Measurements from ENCODE around the gene MRPL47. TPM values are rescaled to one million over a fixed set of nuclear protein-coding genes. Genes with fewer than 3 reads are reported as not detected.
A peak's percentile ranks its signal among the peaks of the same experiment; 100 is the strongest.

MRPL47 gene
- polyA plus RNA-seq, 1 donor (not counting 4 experiments of a cell fraction or from before 2014, with no cell fraction given): 80.8 TPM

DNA sequence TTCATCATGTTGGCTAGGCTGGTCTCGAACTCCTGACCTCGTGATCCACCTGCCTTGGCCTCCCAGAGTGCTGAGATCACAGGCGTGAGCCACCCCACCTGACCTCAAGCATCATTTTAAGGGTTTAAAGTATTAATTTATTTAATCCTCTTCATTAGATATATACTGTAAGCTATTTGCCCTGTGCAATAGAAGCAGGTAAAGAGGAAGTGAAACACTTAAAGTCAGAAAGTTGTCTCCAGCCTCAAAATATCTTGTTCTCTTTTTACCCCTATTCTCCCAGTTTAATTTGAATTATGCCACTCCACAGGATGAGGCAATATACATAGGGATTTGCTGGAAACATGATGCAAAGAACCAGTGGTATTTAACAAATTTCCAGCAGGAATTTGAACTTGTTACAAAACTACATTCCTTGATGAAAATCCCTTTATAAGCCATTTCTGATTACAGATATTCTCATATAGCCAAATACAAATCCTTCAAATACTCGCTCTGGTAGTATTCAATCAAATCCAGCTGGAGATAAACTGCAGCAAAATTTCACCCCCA is 2.2 kb upstream of the MRPL47 start:
- peaks cover 62% of the 10 kb centered on the region for H3K79me2 ChIP-seq (ENCODE audit: control insufficient read depth, insufficient read depth, low read length)
- dilution Hi-C loops (cut with MboI; ENCODE audit: extremely low pct_ligation_motif_present, low sequenced_read_pairs): no loop called here
- FAIRE-seq: no peak

DNA sequence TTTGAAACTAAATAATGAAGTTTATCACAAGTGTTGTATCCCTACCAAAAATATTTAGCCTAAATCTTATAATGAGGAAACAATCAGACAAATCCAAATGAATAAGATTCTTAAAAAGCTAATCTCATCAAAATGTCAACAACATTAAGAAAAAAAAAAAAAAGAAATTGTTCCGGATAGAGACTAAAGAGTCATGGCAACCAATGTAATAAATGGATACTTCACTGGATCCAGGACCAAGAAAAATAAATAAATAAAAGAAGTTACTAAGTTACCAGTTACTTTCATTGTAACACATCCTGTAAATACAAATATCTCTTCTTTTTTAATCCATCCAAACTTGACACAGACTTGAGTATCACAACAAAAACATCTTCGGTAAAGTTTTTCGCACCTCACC is 607 bp downstream of the MRPL47 start:
- H3K79me2 ChIP-seq (ENCODE audit: control insufficient read depth, insufficient read depth, low read length): peaks cover 65% of the 10 kb centered on the region
- dilution Hi-C loops (cut with MboI; ENCODE audit: extremely low pct_ligation_motif_present, low sequenced_read_pairs): no loop called here
- H3K9me3 ChIP-seq (ENCODE audit: control insufficient read depth, low read depth, low read length): no peaks in the 10 kb centered on the region
- no peaks in the 10 kb centered on the region for H3K27me3 ChIP-seq (ENCODE audit: control insufficient read depth, extremely low read depth, insufficient read depth, low read length)
- H4K20me1 ChIP-seq (ENCODE audit: control insufficient read depth, extremely low read depth, insufficient read depth, low read length): no peaks in the 10 kb centered on the region
- peak overlapping the region; percentile 97 for H3K27ac ChIP-seq (ENCODE audit: control insufficient read depth, insufficient read depth, low read length)
- FAIRE-seq: no peak
- peak overlapping the region; percentile 93 for H3K9ac ChIP-seq (ENCODE audit: control insufficient read depth, extremely low read depth, insufficient read depth, low read length)
- no peak for DNase-seq (ENCODE audit: low read depth, low spot score)
- H3K4me3 ChIP-seq (ENCODE audit: control insufficient read depth in 2 of 3, extremely low read depth in 1 of 3, insufficient read depth in 2 of 3, low read depth in 1 of 3, low read length in 3 of 3): peak overlapping the region; percentile 86 to 98 (median 96)
- H3K4me2 ChIP-seq (ENCODE audit: control insufficient read depth, extremely low read depth, insufficient read depth, low read depth, low read length): peak overlapping the region; percentile 74
- H3K9me1 ChIP-seq (ENCODE audit: control insufficient read depth, extremely low read depth, insufficient read depth, low read length): no peaks in the 10 kb centered on the region
- H2AFZ ChIP-seq (ENCODE audit: control insufficient read depth, low read length): peak overlapping the region; percentile 100
- peaks cover 4 to 22% of the 10 kb centered on the region in 2 experiments for H3K36me3 ChIP-seq (ENCODE audit: control insufficient read depth in 2 of 2, extremely low read depth in 1 of 2, insufficient read depth in 2 of 2, low read length in 2 of 2)
- H3K4me1 ChIP-seq (ENCODE audit: control insufficient read depth, extremely low read depth, insufficient read depth, low read length): peaks cover 3% of the 10 kb centered on the region
- TF ChIP-seq, protein P1, sequence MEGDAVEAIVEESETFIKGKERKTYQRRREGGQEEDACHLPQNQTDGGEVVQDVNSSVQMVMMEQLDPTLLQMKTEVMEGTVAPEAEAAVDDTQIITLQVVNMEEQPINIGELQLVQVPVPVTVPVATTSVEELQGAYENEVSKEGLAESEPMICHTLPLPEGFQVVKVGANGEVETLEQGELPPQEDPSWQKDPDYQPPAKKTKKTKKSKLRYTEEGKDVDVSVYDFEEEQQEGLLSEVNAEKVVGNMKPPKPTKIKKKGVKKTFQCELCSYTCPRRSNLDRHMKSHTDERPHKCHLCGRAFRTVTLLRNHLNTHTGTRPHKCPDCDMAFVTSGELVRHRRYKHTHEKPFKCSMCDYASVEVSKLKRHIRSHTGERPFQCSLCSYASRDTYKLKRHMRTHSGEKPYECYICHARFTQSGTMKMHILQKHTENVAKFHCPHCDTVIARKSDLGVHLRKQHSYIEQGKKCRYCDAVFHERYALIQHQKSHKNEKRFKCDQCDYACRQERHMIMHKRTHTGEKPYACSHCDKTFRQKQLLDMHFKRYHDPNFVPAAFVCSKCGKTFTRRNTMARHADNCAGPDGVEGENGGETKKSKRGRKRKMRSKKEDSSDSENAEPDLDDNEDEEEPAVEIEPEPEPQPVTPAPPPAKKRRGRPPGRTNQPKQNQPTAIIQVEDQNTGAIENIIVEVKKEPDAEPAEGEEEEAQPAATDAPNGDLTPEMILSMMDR (optimal IDR thresholded peaks at IDR 0.05 in 1 of 3, IDR thresholded peaks at IDR 0.05 in 1 of 3, conservative IDR thresholded peaks at IDR 0.05 in 1 of 3; ENCODE audit: extremely low read depth in 1 of 3, insufficient read depth in 2 of 3, low read length in 3 of 3): no peak
- no peak for TF ChIP-seq EZH2 (IDR thresholded peaks at IDR 0.05; ENCODE audit: low read length)

More for the DNA sequence above, 2.2 kb upstream of the MRPL47 start:
- TF ChIP-seq, protein P1 (optimal IDR thresholded peaks at IDR 0.05 in 1 of 3, IDR thresholded peaks at IDR 0.05 in 1 of 3, conservative IDR thresholded peaks at IDR 0.05 in 1 of 3; ENCODE audit: extremely low read depth in 1 of 3, insufficient read depth in 2 of 3, low read length in 3 of 3): no peak
- TF ChIP-seq EZH2 (IDR thresholded peaks at IDR 0.05; ENCODE audit: low read length): no peak
- H3K27me3 ChIP-seq (ENCODE audit: control insufficient read depth, extremely low read depth, insufficient read depth, low read length): no peaks in the 10 kb centered on the region
- DNase-seq (ENCODE audit: low read depth, low spot score): no peak
- H3K36me3 ChIP-seq (ENCODE audit: control insufficient read depth in 2 of 2, extremely low read depth in 1 of 2, insufficient read depth in 2 of 2, low read length in 2 of 2): peaks cover 1 to 13% of the 10 kb centered on the region in 2 experiments
- no peaks in the 10 kb centered on the region for H3K9me3 ChIP-seq (ENCODE audit: control insufficient read depth, low read depth, low read length)
- no peak overlapping the region for H2AFZ ChIP-seq (ENCODE audit: control insufficient read depth, low read length)
- peaks cover 2% of the 10 kb centered on the region for H3K9me1 ChIP-seq (ENCODE audit: control insufficient read depth, extremely low read depth, insufficient read depth, low read length)
- no peaks in the 10 kb centered on the region for H4K20me1 ChIP-seq (ENCODE audit: control insufficient read depth, extremely low read depth, insufficient read depth, low read length)
- H3K4me1 ChIP-seq (ENCODE audit: control insufficient read depth, extremely low read depth, insufficient read depth, low read length): peaks cover 3% of the 10 kb centered on the region
- no peak overlapping the region for H3K9ac ChIP-seq (ENCODE audit: control insufficient read depth, extremely low read depth, insufficient read depth, low read length)
- no peak overlapping the region for H3K4me3 ChIP-seq (ENCODE audit: control insufficient read depth in 2 of 3, extremely low read depth in 1 of 3, insufficient read depth in 2 of 3, low read depth in 1 of 3, low read length in 3 of 3)
- no peak overlapping the region for H3K27ac ChIP-seq (ENCODE audit: control insufficient read depth, insufficient read depth, low read length)
- no peak overlapping the region for H3K4me2 ChIP-seq (ENCODE audit: control insufficient read depth, extremely low read depth, insufficient read depth, low read depth, low read length)
